ENCODE measurements around the gene EFCAB7. TPM values are rescaled to one million over a fixed set of nuclear protein-coding genes. Genes with fewer than 3 reads are reported as not detected.

Gene EFCAB7
- total RNA-seq = 6.1 and 7.1 TPM in 2 replicates
- polyA plus RNA-seq = 0.88 and 1.4 TPM in 2 replicates
- 2.2 and 2.4 TPM in 2 replicates for polyA plus RNA-seq (2011; cell fraction: cytosol; rRNA removed)
- polyA plus RNA-seq (2011; cell fraction: nucleus; rRNA removed) = 4.6 and 7.8 TPM in 2 replicates
- 3.3 and 4.7 TPM in 2 replicates for polyA plus RNA-seq (2012)
- polyA minus RNA-seq = 0.83 and 2.6 TPM in 2 replicates
- 1.1 TPM for polyA minus RNA-seq (2011; cell fraction: cytosol; rRNA and poly(A)+ RNA removed)
- polyA minus RNA-seq (2011; cell fraction: nucleus; rRNA and poly(A)+ RNA removed) = 3.2 and 6.8 TPM in 2 replicates
- Bru-seq, nascent RNA = percentile 62 among the genes with signal in this experiment
- BruChase-seq, experiment 1, labeled RNA remaining after a 6-hour chase = percentile 47 among the genes with signal in this experiment
- BruChase-seq, experiment 2, labeled RNA remaining after a 2-hour chase = percentile 52 among the genes with signal in this experiment
- long read RNA-seq, transcript EFCAB7-201 (14 exons, 2,313 nt) = major isoform, 10 of 15 reads
- long read RNA-seq, partial matches to known transcripts = 2 of 15 reads
- long read RNA-seq, other reads (novel, unspliced or antisense) = 3 of 15 reads

- H3K36me3 ChIP-seq (ENCODE audit: control insufficient read depth in 2 of 2, extremely low read depth in 1 of 2, insufficient read depth in 2 of 2, low read length in 2 of 2) = no peaks in the 10 kb centered on the region
- H2AFZ ChIP-seq (ENCODE audit: low read depth, low read length) = peak within 1 kb of the TSS; percentile 86
- intact Hi-C loops (cut with micrococcal nuclease) (loop anchor here (1.0 to 2.0 kb wide), 2 partner anchors 156 to 196 kb away; partner anchors contain the start of gene ALG6), dilution Hi-C loops (cut with MboI; ENCODE audit: extremely low pct_ligation_motif_present, low sequenced_read_pairs) (no loop called here)
- peak within 1 kb of the TSS; percentile 55 to 95 (median 75) for H3K4me3 ChIP-seq (replicated peaks in 1 of 3; ENCODE audit: insufficient read depth in 1 of 3, low read depth in 1 of 3, low read length in 3 of 3)
- peak within 1 kb of the TSS; percentile 91 for H3K4me2 ChIP-seq (ENCODE audit: insufficient read depth, low read length)
- no peaks in the 10 kb centered on the region for H4K20me1 ChIP-seq (replicated peaks; ENCODE audit: control insufficient read depth, extremely low read depth, insufficient read depth, low read length)
- H3K27ac ChIP-seq (ENCODE audit: insufficient read depth, low read depth, low read length) = peak within 1 kb of the TSS; percentile 82
- H3K9ac ChIP-seq (replicated peaks; ENCODE audit: extremely low read depth, insufficient read depth, low read length) = peak within 1 kb of the TSS; percentile 87
- ChIA-PET POLR2A (no interaction called here), CTCF (interaction anchor here (0.8 to 3.4 kb wide), 4 partner anchors 15 to 196 kb away, joined by 3 to 11 read pairs (median 4); no protein-coding TSS in a partner anchor)
- peaks cover 13% of the 10 kb centered on the region for H3K4me1 ChIP-seq (ENCODE audit: control insufficient read depth, extremely low read depth, insufficient read depth, low read length)
- no peaks in the 10 kb centered on the region for H3K27me3 ChIP-seq (ENCODE audit: control insufficient read depth in 2 of 2, insufficient read depth in 2 of 2, low read length in 2 of 2)
- H3K79me2 ChIP-seq (ENCODE audit: control insufficient read depth, insufficient read depth, low read length) = peaks cover 11% of the 10 kb centered on the region
- DNase-seq (ENCODE audit: low read depth, low spot score) (peak; percentile 91), FAIRE-seq (peak; percentile 79)
- no TSS peak for BruUV-seq (replicated peaks)
- TF ChIP-seq MYC (IDR thresholded peaks at IDR 0.05; ENCODE audit: low read depth, low read length) = peak; percentile 51
- TF ChIP-seq POLR2AphosphoS5 (IDR thresholded peaks at IDR 0.05; ENCODE audit: insufficient read depth, low read depth, low read length) = peak; percentile 69
- TF ChIP-seq EZH2 (IDR thresholded peaks at IDR 0.05; ENCODE audit: borderline replicate concordance, low read depth, low read length, severe bottlenecking) = no peak
- TF ChIP-seq POLR2A (IDR thresholded peaks at IDR 0.05; ENCODE audit: low read depth, low read length) = peak; percentile 72
- TF ChIP-seq GATA2 (IDR thresholded peaks at IDR 0.05; ENCODE audit: insufficient read depth, insufficient read length, low read depth, low read length) = no peak
- no peaks in the 10 kb centered on the region for H3K9me1 ChIP-seq (replicated peaks; ENCODE audit: control insufficient read depth, extremely low read depth, insufficient read depth, low read length)
- no peaks in the 10 kb centered on the region for H3K9me3 ChIP-seq (replicated peaks; ENCODE audit: control insufficient read depth, insufficient read depth, low read length)
These were observed at the start of gene EFCAB7, which contains the start of gene ITGB3BP for GRCh38 chr1:63522891-63523728. Gene EFCAB7, plus strand, starts transcription at chr1:63523525. Its CDS starts 2,048 bp downstream, at chr1:63525573. Gene ITGB3BP, minus strand, starts transcription at chr1:63523225. Its CDS starts 92 bp downstream, at chr1:63523133.

Measured in endothelial cell of umbilical vein (primary cell).